Measurements from ENCODE around the gene MEX3D.
A peak's percentile ranks its signal among the peaks of the same experiment; 100 is the strongest.

MEX3D gene

GRCh38 chr19:1592755-1593500 is 24.8 kb upstream of the MEX3D start, which contains the start of gene MBD3:
Gene MBD3 (minus strand): TSS chr19:1592865. CDS start chr19:1592631, 234 bp downstream.
- DNase-seq: peak; percentile 83

GRCh38 chr19:1592024-1592754 is 24.1 kb upstream of the MEX3D start:
- peak; percentile 70 for DNase-seq

- no peak for DNase-seq
These were observed 23.4 kb upstream of the MEX3D start for GRCh38 chr19:1591421-1592023.

- no peak for DNase-seq
These were observed 22.7 kb upstream of the MEX3D start for GRCh38 chr19:1590641-1591397.

- DNase-seq: no peak
These were observed 19.7 kb upstream of the MEX3D start for GRCh38 chr19:1587872-1588271.

- no peak for DNase-seq
These were observed 17.1 kb upstream of the MEX3D start for GRCh38 chr19:1585243-1585580.

GRCh38 chr19:1584500-1585242 is 16.5 kb upstream of the MEX3D start:
- no peak for DNase-seq

- no peak for DNase-seq
These were observed 14.1 kb upstream of the MEX3D start for GRCh38 chr19:1582201-1582600.

GRCh38 chr19:1580957-1581356 is 12.8 kb upstream of the MEX3D start:
- DNase-seq: no peak

GRCh38 chr19:1580382-1580781 is 12.3 kb upstream of the MEX3D start:
- DNase-seq: no peak

- DNase-seq: no peak
These were observed 11.1 kb upstream of the MEX3D start for GRCh38 chr19:1579222-1579621.

- DNase-seq: no peak
These were observed 9.9 kb upstream of the MEX3D start for GRCh38 chr19:1577929-1578618.

GRCh38 chr19:1577090-1577928 is 9.2 kb upstream of the MEX3D start:
- no peak for DNase-seq

- no peak for DNase-seq
These were observed 8.3 kb upstream of the MEX3D start for GRCh38 chr19:1576242-1577089.

GRCh38 chr19:1575323-1576241 is 7.5 kb upstream of the MEX3D start:
- DNase-seq: no peak

GRCh38 chr19:1574354-1575136 is 6.4 kb upstream of the MEX3D start:
- DNase-seq: no peak

GRCh38 chr19:1572795-1573194 is 4.7 kb upstream of the MEX3D start:
- DNase-seq: no peak

GRCh38 chr19:1571358-1571757 is 3.2 kb upstream of the MEX3D start:
- DNase-seq: no peak
